HL-60/S4 (cell line): ENCODE data around the gene FBXO11.

Source experiments
- in situ Hi-C: fragments of 300-500 bp; cut with MboI; formaldehyde crosslinking; loops from 2 replicates; pipeline ENCODE4 v1.14.3; 2022; ENCODE audit warnings: low sequenced_read_pairs

FBXO11 gene

DNA sequence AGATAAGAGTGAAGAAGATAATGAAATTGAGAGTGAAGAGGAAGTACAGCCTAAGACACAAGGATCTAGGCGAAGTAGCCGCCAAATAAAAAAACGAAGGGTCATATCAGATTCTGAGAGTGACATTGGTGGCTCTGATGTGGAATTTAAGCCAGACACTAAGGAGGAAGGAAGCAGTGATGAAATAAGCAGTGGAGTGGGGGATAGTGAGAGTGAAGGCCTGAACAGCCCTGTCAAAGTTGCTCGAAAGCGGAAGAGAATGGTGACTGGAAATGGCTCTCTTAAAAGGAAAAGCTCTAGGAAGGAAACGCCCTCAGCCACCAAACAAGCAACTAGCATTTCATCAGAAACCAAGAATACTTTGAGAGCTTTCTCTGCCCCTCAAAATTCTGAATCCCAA, 107.7 kb downstream of the FBXO11 start:
- in situ Hi-C loops, result no loop called here

DNA sequence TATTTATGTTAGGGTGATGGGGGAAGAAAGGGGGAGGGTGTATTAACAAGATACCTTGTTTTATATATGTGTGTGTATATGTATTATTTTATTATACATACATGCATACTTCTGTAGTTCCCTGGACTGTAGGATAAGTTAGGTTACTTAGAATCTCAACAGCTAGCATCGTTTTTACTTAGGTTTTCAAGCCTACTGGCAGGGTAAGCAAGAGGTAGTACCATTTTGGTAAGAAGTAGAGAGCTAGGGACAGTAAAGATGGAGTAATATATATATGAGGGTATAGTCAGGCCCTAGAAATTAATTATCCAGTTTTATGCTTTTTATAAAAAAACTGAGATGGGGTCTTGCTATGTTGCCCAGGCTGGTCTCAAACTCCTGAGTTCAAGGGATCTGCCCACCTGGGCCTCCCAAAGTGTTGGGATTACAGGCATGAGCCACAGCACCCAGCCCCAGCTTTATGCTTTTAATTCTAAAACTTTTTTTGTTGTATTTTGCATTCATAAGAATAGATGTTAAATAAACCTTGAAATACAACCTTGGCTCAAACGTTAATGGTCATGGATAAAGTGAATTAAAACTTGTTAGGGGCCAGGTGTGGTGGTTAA, 110.1 kb downstream of the FBXO11 start:
- in situ Hi-C loops, result no loop called here

DNA sequence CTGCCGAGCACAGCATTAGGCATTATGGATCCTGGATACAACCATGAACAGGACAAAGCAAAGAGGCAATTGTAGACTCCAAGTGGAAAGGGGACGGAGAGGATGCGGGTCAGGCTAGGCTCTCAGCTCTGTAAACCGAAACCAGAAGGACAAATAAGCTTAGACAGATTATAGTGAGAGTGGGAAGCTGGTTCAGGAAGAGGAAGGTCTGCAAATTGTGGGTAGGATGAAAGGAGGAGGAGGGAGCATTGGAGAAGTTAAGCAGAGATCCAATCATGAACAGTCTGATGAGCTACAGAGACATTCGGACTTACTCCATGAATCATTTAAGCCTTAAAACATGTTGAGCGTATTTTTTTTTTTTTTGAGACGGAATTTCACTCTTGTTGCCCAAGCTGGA, 120.3 kb downstream of the FBXO11 start:
- in situ Hi-C loops, result no loop called here

GRCh38 chr2:47784352-47784851, 121.9 kb downstream of the FBXO11 start:
- in situ Hi-C loops, result no loop called here

GRCh38 chr2:47783486-47784351, 122.6 kb downstream of the FBXO11 start:
- in situ Hi-C loops, result no loop called here

- in situ Hi-C loops, result no loop called here
These were observed 123.4 kb downstream of the FBXO11 start, which contains the start of gene MSH6 for GRCh38 chr2:47782671-47783485. TSS of gene MSH6 (plus strand) at chr2:47783145. CDS start at chr2:47783234, 89 bp downstream.

- in situ Hi-C loops, result no loop called here
These were observed 124.0 kb downstream of the FBXO11 start for GRCh38 chr2:47782381-47782670.

DNA sequence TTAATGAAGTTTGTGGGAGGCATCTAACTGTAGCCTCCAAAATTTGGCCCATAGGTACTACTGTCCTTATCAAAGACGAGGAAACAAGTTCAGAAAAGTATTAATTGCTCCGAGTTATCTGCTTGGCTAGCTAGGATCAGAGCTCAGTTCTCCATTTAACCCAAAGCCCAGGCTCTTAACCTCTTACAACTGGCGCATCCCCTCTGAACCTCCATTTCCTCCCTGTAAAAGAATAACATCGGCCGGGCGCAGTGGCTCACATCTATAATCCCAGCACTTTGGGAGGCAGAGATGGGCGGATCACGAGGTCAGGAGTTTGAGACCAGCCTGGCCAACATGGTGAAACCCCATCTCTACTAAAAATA, 126.9 kb downstream of the FBXO11 start:
- in situ Hi-C loops, result no loop called here

DNA sequence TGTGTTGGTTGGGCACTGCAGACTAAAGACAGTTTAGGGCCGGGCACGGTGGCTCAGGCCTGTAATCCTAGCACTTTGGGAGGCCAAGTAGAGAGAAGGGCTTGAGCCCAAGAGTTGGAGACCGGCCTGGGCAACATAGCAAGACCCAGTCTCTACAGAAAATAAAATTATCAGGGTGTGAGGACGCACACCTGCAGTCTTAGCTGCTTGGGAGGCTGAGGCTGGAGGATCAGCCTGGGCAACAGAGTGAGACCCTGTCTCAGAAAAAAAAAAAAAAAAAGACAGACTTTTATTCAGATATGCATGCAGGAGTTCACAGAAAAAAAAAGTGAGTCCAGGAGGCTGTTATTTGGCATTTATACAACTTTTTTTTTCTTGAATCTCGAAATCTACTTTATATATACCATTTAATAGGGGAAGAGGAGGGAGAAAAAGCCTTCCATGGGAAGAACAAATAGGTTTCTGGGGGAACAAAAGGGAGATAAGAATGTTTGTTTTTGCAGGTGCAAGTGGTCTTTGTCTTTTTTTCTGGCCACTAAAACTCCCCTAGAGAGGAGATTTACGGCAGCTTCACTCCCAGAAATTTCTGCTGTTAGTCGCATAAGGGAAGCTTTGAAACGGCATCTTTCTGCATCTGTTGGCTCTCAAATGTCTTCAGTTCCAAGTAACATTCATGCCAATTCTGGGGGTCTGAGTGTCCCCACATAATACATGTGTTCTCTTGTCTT, 127.4 kb downstream of the FBXO11 start:
- in situ Hi-C loops, result no loop called here

- in situ Hi-C loops, result no loop called here
These were observed 128.9 kb downstream of the FBXO11 start for GRCh38 chr2:47777277-47777937.

- in situ Hi-C loops, result no loop called here
These were observed 131.7 kb downstream of the FBXO11 start for GRCh38 chr2:47774567-47774966.

- in situ Hi-C loops, result no loop called here
These were observed 134.0 kb downstream of the FBXO11 start for GRCh38 chr2:47772343-47772742.

GRCh38 chr2:47771211-47771610, 135.1 kb downstream of the FBXO11 start:
- in situ Hi-C loops, result no loop called here

GRCh38 chr2:47769318-47769717, 137.0 kb downstream of the FBXO11 start:
- in situ Hi-C loops, result loop anchor here (10.0 kb wide), 1 partner anchor 435 kb away; no protein-coding TSS in a partner anchor

- in situ Hi-C loops, result loop anchor here (10.0 kb wide), 1 partner anchor 433 kb away; no protein-coding TSS in a partner anchor
These were observed 138.3 kb downstream of the FBXO11 start for GRCh38 chr2:47767880-47768609.

GRCh38 chr2:47767497-47767844, 138.8 kb downstream of the FBXO11 start:
- in situ Hi-C loops, result loop anchor here (10.0 kb wide), 1 partner anchor 433 kb away; no protein-coding TSS in a partner anchor

- in situ Hi-C loops, result no loop called here
These were observed 154.4 kb downstream of the FBXO11 start for GRCh38 chr2:47751856-47752414.

DNA sequence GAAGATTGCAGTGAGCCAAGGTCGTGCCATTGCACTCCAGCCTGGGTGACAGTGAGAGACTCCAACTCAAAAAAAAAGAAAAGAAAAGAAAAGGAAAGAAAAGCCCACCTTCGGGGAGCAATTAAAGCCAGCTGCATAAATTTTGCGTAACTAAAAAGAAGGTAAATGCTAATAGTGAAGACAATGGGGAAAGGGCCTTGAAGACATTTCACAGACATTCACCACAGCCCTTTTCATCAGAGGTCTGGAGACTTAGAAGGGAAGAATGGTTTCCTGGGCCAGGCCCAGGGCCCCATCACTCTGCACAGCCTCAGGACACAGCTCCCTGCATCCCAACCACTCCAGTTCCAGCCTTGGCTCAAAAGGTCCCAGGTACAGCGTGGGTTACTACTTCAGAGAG, 158.4 kb downstream of the FBXO11 start:
- in situ Hi-C loops, result no loop called here

GRCh38 chr2:47744074-47744473, 162.2 kb downstream of the FBXO11 start:
- in situ Hi-C loops, result no loop called here
